GM11168 (cell line): ENCODE data around the gene NRBF2.

Source experiments
- in situ Hi-C: fragments of 300-500 bp; cut with MboI; formaldehyde crosslinking; loops from one replicate; pipeline ENCODE4 v1.12.0; 2022; ENCODE audit warnings: low sequenced_read_pairs; ENCODE audit not compliant: unreplicated experiment

NRBF2 gene

GRCh38 chr10:63155388-63156020 is 22.4 kb downstream of the NRBF2 start:
- in situ Hi-C loops = loop anchor here (10.0 kb wide), 1 partner anchor 151 kb away; no protein-coding TSS in a partner anchor

- in situ Hi-C loops = loop anchor here (10.0 kb wide), 1 partner anchor 151 kb away; no protein-coding TSS in a partner anchor
These were observed 23.1 kb downstream of the NRBF2 start for GRCh38 chr10:63156236-63156635.

DNA sequence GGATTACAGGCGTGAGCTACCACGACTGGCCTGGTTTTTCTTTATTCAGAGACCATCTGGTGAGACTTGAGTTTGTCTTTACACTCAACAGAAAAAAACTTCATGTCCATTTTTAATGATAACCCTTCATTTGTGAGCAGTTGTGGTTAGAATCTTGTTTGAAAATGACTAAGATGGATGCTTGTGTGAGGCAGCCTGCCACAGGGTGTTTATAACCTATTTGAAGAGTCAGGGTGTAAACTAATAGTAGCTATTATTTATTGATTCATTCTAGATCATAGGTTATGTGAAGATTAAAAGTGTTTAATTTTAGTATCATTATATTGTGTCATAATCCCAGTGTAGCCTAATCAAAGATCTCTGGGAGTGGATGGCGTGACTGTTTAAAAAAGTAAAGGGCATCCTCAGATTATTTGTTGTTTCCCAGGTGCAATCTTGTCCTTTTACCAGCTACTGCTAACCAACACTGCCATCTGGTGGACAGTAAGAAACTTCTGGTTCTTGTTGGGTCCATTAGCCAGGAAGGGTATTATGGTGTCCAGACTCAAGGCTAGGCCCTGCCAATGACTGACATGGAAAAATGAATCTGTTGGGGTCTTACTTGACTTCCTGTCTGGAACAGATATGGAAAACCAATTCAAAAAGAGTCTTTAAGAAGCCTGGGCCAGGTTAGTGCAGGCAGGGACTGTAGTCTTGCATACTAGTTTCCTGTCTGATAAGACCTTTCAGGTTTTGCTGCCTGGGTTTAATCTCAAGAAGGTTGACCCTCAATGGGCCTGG is 24.9 kb downstream of the NRBF2 start:
- in situ Hi-C loops = loop anchor here (10.0 kb wide), 1 partner anchor 153 kb away; no protein-coding TSS in a partner anchor

DNA sequence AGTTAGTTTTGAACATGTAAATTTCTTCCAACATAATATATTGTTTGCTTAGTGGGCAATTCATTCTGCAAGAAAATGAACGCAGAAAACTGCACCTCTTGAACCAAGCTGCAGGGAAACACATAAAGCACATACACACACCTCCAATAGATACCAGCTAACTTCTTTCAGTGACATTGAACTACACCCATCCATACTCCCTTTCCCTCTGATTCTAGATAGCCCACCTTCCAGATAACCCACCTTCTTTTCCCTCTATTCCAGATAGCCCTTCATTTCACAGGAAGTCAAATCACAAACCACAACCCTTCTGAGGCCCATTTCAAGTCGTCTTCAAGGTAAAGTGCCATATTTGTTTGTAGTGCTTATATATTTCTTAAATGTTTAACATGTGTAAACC is 28.5 kb downstream of the NRBF2 start:
- in situ Hi-C loops = no loop called here

GRCh38 chr10:63164166-63164623 is 31.1 kb downstream of the NRBF2 start:
- in situ Hi-C loops = no loop called here

GRCh38 chr10:63165249-63165648 is 32.1 kb downstream of the NRBF2 start:
- in situ Hi-C loops = no loop called here

- in situ Hi-C loops = no loop called here
These were observed 33.7 kb downstream of the NRBF2 start for GRCh38 chr10:63166742-63167258.

GRCh38 chr10:63168821-63169462 is 35.8 kb downstream of the NRBF2 start:
- in situ Hi-C loops = no loop called here

DNA sequence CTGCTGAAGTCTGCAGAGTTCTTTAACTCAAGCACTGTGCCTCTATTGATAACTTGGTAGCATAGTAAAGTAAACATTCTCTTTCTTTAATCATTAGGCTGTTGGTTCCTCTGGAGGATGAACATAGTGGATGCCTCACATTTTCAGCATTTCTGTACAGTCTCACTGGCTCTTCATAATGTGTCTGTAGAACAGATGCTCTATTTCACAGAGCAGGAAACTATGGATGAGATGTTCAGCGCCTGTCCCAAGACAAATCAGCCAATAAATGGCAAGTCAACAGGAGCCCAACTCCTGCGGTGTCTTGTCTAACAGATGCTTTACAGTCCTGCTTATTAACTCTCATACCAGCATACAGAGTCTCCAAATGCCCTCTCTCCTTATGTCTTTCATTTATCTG is 36.5 kb downstream of the NRBF2 start:
- in situ Hi-C loops = no loop called here

DNA sequence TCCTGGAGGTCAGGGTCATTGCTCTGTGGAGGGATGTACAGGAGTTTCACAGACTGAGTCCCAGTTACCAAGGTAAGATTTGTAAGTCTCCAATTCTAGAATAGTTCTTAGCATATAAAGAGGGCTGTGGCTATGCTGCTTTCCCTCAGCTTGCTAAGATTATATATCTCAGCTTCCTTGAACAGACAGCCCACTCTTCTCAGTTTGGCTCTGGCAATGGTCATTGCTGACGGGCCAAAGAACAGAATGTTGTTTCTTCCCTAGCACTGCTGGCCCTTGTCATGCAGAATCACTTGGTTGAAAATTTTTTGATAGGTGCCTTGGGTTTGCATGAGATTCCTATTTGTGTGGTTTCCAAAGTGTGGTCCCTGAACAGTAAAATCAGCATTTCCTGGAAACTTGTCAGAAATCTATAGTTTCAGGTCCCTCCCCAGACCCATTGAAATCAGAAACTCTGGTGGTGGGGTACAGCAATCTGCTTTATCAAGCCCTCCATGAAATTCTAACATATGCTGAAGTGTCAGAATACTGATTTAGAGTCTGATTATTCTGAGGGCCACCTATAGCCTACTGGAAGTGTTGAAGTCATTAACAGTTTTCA is 38.2 kb downstream of the NRBF2 start:
- in situ Hi-C loops = no loop called here

DNA sequence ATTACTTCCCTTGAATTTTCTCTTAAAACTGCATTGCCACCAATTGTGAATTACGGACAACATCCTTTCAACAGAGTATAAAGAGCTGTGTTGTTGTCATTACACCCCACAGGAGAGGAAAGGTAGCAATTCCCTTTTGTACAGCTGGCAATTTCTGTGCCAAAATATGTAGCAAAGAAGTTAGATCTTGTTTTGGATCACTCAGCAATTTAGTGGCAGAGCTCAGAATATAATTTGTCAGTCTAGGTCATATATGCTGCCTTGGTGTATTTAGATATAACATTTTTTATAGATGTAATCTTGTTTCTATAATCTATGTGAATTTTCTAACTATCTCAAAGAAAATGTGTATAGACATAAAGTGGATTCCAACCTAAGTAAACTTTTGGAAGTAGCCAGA is 38.8 kb downstream of the NRBF2 start:
- in situ Hi-C loops = no loop called here

GRCh38 chr10:63173468-63174232 is 40.5 kb downstream of the NRBF2 start:
- in situ Hi-C loops = no loop called here

DNA sequence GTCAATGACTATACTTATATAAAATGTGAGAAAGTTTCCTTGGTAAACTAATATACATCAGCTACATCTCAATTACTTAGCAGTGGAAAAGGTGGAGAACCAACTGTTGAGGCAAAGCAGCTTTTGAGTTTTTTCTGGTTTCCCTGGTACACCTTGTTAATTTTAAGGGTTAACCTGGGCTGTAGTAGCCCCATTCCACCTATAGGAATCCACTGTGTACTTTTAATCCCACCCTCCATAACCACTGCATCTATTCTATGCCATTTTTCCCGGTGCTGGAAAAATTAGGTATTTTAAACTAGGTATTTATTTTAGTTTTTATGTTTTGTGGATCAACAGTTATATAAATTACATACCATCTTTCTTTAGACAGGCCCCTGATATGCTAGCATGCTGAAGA is 42.4 kb downstream of the NRBF2 start:
- in situ Hi-C loops = no loop called here

GRCh38 chr10:63192826-63193225 is 59.7 kb downstream of the NRBF2 start:
- in situ Hi-C loops = no loop called here

DNA sequence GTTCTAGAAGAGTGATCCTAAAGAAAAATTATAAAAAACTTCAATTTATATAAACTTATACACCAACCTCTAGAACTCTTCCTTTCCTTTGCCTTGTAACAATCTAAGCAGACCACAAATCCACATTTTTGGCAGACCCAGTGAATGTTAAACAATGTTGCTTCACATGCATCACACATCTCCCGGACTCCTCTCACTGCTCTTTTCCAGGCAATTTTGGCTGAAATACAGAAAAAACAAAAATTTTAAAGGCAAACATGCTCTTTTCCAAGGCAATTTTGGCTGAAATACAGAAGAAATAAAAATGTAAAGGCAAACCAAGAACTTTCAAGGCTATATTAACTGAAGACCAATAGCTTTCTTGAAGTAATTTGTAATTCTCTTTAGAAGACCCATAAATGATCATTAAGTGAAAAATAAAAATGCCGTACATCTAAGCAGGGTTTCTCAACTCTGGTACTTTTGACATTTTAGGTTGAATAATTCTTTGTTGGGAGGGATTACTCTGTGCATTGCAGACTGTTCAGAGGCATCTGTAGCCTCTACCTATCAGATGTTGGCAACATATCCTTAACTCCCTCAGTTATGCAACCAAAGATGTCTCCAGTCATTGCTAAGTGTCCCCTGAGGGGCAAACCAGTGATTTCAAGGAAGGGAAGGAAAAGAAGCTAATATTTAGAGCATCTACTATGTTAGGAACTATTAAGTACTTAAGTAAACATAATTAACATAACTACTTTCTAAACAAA is 64.4 kb downstream of the NRBF2 start:
- in situ Hi-C loops = no loop called here

- in situ Hi-C loops = loop anchor here (25.0 kb wide), 2 partner anchors 413 to 513 kb away; no protein-coding TSS in a partner anchor
These were observed 66.6 kb downstream of the NRBF2 start for GRCh38 chr10:63199716-63200115.

DNA sequence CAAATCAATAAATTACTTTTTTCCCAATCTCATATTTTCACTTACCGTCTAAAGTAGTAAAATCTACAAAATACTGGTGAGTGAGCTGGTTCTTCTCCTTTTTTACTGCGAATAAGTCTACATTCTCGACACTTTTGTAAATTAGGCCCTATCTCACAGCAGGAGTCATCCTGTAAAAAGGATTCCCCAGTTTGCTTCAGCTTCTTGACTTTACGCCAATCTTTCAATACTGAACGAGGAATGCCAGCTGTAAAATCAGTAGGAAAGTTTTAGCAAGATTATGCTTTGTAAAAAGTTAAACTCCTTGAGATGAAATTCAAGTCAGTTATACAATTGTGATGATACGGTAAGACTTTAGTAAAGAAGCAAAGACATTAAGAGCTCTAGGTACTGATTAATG is 67.3 kb downstream of the NRBF2 start:
- in situ Hi-C loops = loop anchor here (25.0 kb wide), 2 partner anchors 412 to 512 kb away; no protein-coding TSS in a partner anchor

DNA sequence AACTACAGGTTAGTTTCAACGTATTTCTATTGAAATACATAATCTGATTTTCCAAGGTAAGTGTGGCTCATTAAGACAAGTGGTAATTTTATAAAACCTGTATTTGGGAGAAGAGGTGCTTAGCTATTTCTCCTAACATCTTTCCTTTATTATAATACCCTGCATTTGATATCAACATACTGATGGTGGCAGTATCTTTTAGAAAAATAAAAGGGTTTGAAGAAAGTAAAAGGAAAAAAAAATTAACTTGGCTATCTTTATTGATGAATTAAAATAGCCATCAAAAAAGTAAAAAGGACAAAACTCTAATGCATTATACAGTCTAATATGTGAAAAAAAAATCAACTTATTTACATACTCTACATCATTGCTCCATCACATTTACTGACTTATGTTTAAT is 68.0 kb downstream of the NRBF2 start:
- in situ Hi-C loops = loop anchor here (25.0 kb wide), 2 partner anchors 411 to 511 kb away; no protein-coding TSS in a partner anchor
